SU-DHL-6 (cell line): ENCODE results near the gene FUS.

Experiments used
- H2AFZ ChIP-seq: fragments of 200-600 bp; sonication (generic); 2 replicates; pipeline ENCODE4 v1.6.1; 2014; ENCODE audit warnings: low read depth, mild to moderate bottlenecking, moderate library complexity, mixed read lengths, antibody characterized with exemption, low read length; ENCODE audit not compliant: severe bottlenecking
- H3F3A ChIP-seq: fragments of 200-600 bp; shearing (Covaris generic); 2 replicates; pipeline ENCODE4 v1.6.0; 2016; ENCODE audit warnings: antibody characterized with exemption, mild to moderate bottlenecking; ENCODE audit not compliant: insufficient read depth
- H3K27ac ChIP-seq: fragments of 200-600 bp; sonication (generic); 2 replicates; pipeline ENCODE4 v1.5.1; 2016; ENCODE audit warnings: low read depth, mild to moderate bottlenecking, low read length, moderate library complexity, mixed read lengths
- H3K27me3 ChIP-seq: fragments of 200-600 bp; sonication (generic), shearing (Covaris generic); 2 replicates; pipeline ENCODE4 v1.6.0; 2014; ENCODE audit warnings: mild to moderate bottlenecking, low read length
- H3K36me3 ChIP-seq: fragments of 200-600 bp; sonication (generic); 2 replicates; pipeline ENCODE4 v1.6.1; 2014; ENCODE audit warnings: mild to moderate bottlenecking, low read length, mixed read lengths
- H3K4me2 ChIP-seq: fragments of 300-600, 200-600 bp; shearing (Covaris generic), sonication (generic); 2 replicates; pipeline ENCODE4 v1.6.0; 2014; ENCODE audit warnings: low read length, low read depth, mild to moderate bottlenecking; ENCODE audit not compliant: poor library complexity, severe bottlenecking
- H3K4me3 ChIP-seq: fragments of 200-600 bp; sonication (generic); 2 replicates; pipeline ENCODE4 v1.5.1; 2014; ENCODE audit warnings: antibody characterized with exemption, low read length, mild to moderate bottlenecking, mixed read lengths; ENCODE audit not compliant: insufficient read depth, poor library complexity, severe bottlenecking
- H3K79me2 ChIP-seq: fragments of 200-600 bp; sonication (generic); 2 replicates; pipeline ENCODE4 v1.6.1; 2014; ENCODE audit warnings: mild to moderate bottlenecking, low read length, moderate library complexity; ENCODE audit not compliant: insufficient read depth
- H3K9ac ChIP-seq: fragments of 200-600 bp; sonication (generic); 2 replicates; pipeline ENCODE4 v1.7.0; 2014; ENCODE audit warnings: mild to moderate bottlenecking, low read length
- H3K9me2 ChIP-seq: fragments of 200-600 bp; sonication (generic); replicated peaks from 2 replicates; pipeline ENCODE4 v1.6.1; 2014; ENCODE audit warnings: low read length; ENCODE audit not compliant: insufficient read depth
- H3K9me3 ChIP-seq: fragments of 200-600 bp; sonication (generic); 2 replicates; pipeline ENCODE4 v1.6.1; 2014; ENCODE audit warnings: low read length, mixed read lengths; ENCODE audit not compliant: insufficient read depth
- H4K20me1 ChIP-seq: fragments of 200-600 bp; sonication (generic); 2 replicates; pipeline ENCODE4 v1.6.1; 2014; ENCODE audit warnings: low read depth, mild to moderate bottlenecking, antibody characterized with exemption, low read length, moderate library complexity, mixed read lengths
- CTCF ChIP-seq: fragments of 200-600 bp; sonication (generic); IDR thresholded peaks from one replicate; pipeline ENCODE4 v1.5.1; 2017; ENCODE audit warnings: antibody characterized with exemption, mild to moderate bottlenecking, low read length, moderate library complexity; ENCODE audit not compliant: insufficient read depth, poor library complexity, severe bottlenecking
- EZH2phosphoT487 ChIP-seq: fragments of 200-600 bp; sonication (generic), shearing (Covaris generic); conservative IDR thresholded peaks from 2 replicates; pipeline ENCODE4 v1.6.1; 2018; ENCODE audit warnings: mild to moderate bottlenecking, antibody characterized with exemption, low read length, moderate library complexity, mixed read lengths

FUS gene

GRCh38 chr16:31177136-31177535, 2.8 kb upstream of the FUS start:
- H3K36me3 ChIP-seq: peaks cover 12% of the 10 kb centered on the region
- no peaks in the 10 kb centered on the region for H3K27me3 ChIP-seq
- no peaks in the 10 kb centered on the region for H3K9me3 ChIP-seq
- H3K79me2 ChIP-seq: peaks cover 25% of the 10 kb centered on the region
- H3K4me2 ChIP-seq: no peak overlapping the region
- no peaks in the 10 kb centered on the region for H3F3A ChIP-seq
- TF ChIP-seq CTCF (no peak), EZH2phosphoT487 (no peak)
- H3K9me2 ChIP-seq: no peaks in the 10 kb centered on the region
- no peak overlapping the region for H3K27ac ChIP-seq
- H3K4me3 ChIP-seq: no peak overlapping the region
- no peak overlapping the region for H3K9ac ChIP-seq
- H2AFZ ChIP-seq: no peak overlapping the region
- H4K20me1 ChIP-seq: peaks cover 8% of the 10 kb centered on the region

- Histone ChIP-seq H3K9ac (peak overlapping the region; percentile 93), H2AFZ (peak overlapping the region; percentile 86), H3K79me2 (peaks cover 47% of the 10 kb centered on the region), H4K20me1 (peaks cover 29% of the 10 kb centered on the region), H3K36me3 (peaks cover 32% of the 10 kb centered on the region), H3K27ac (peak overlapping the region; percentile 89), H3K9me2 (no peaks in the 10 kb centered on the region), H3F3A (no peaks in the 10 kb centered on the region), H3K9me3 (no peaks in the 10 kb centered on the region), H3K27me3 (no peaks in the 10 kb centered on the region), H3K4me3 (peak overlapping the region; percentile 97), H3K4me2 (peak overlapping the region; percentile 82)
- TF ChIP-seq EZH2phosphoT487: no peak
- TF ChIP-seq CTCF: no peak
Measured at GRCh38 chr16:31179219-31179746, 656 bp upstream of the FUS start.

GRCh38 chr16:31181102-31181830, 1.3 kb downstream of the FUS start:
- H3K27ac ChIP-seq: peak overlapping the region; percentile 89
- peak overlapping the region; percentile 82 for H3K4me2 ChIP-seq
- TF ChIP-seq CTCF (no peak), EZH2phosphoT487 (no peak)
- H3K36me3 ChIP-seq: peaks cover 50% of the 10 kb centered on the region
- H3K4me3 ChIP-seq: peak overlapping the region; percentile 97
- no peak overlapping the region for H2AFZ ChIP-seq
- no peaks in the 10 kb centered on the region for H3K9me2 ChIP-seq
- no peaks in the 10 kb centered on the region for H3K27me3 ChIP-seq
- H3K79me2 ChIP-seq: peaks cover 65% of the 10 kb centered on the region
- H3F3A ChIP-seq: peaks cover 8% of the 10 kb centered on the region; the same call in 1 of the 2 replicates
- H4K20me1 ChIP-seq: peaks cover 44% of the 10 kb centered on the region
- no peaks in the 10 kb centered on the region for H3K9me3 ChIP-seq
- H3K9ac ChIP-seq: peak overlapping the region; percentile 93
